Activated CD4-positive, CD25-positive, alpha-beta regulatory T cell treated with anti-CD3 and anti-CD28 coated beads, Interleukin-2, amount 50 U/mL, for 72 hours (primary cell): ENCODE results near the gene CLDN18.
A peak's percentile ranks its signal among the peaks of the same experiment; 100 is the strongest.

Experiments
- DNase-seq: peaks from one replicate; pipeline ENCODE4 v3.0.0; 2021

Gene CLDN18

GRCh38 chr3:138065949-138066348 is 56.0 kb downstream of the CLDN18 start:
- DNase-seq = no peak

- DNase-seq = no peak
Measured at GRCh38 chr3:138066383-138066782, 56.4 kb downstream of the CLDN18 start.

- no peak for DNase-seq
Measured at GRCh38 chr3:138066972-138067371, 57.0 kb downstream of the CLDN18 start.

GRCh38 chr3:138068046-138068445 is 58.1 kb downstream of the CLDN18 start:
- no peak for DNase-seq

- peak; percentile 76 for DNase-seq
Measured at GRCh38 chr3:138068579-138069174, 58.7 kb downstream of the CLDN18 start.

- no peak for DNase-seq
Measured at GRCh38 chr3:138070006-138070405, 60.0 kb downstream of the CLDN18 start.

- no peak for DNase-seq
Measured at GRCh38 chr3:138072796-138073195, 62.8 kb downstream of the CLDN18 start.

GRCh38 chr3:138078096-138078495 is 68.1 kb downstream of the CLDN18 start:
- DNase-seq = no peak

GRCh38 chr3:138078901-138079344 is 69.0 kb downstream of the CLDN18 start:
- DNase-seq = no peak

GRCh38 chr3:138079901-138080300 is 69.9 kb downstream of the CLDN18 start:
- no peak for DNase-seq

- DNase-seq = no peak
Measured at GRCh38 chr3:138081371-138082084, 71.6 kb downstream of the CLDN18 start.

- DNase-seq = no peak
Measured at GRCh38 chr3:138082085-138082991, 72.4 kb downstream of the CLDN18 start.

GRCh38 chr3:138082992-138083386 is 73.0 kb downstream of the CLDN18 start:
- no peak for DNase-seq
